ENCODE results near the gene SPEM1.
"Not testable (repeated sequence)": the region's sequence is repeated elsewhere in the genome, so short reads cannot be mapped to it uniquely, and the experiment has no call there.

Gene SPEM1

GRCh38 chr17:7443499-7444485 lies 23.7 kb downstream of the SPEM1 start:
- no peak for DNase-seq

- no peak for DNase-seq
Measured at GRCh38 chr17:7444682-7445618, 24.8 kb downstream of the SPEM1 start, which contains the start of gene CHRNB1. TSS of gene CHRNB1 (plus strand) at chr17:7445061. CDS start at chr17:7445128, 67 bp downstream.

GRCh38 chr17:7445619-7445968 lies 25.5 kb downstream of the SPEM1 start:
- DNase-seq, result peak; percentile 44

- no peak for DNase-seq
Measured at GRCh38 chr17:7448461-7448860, 28.3 kb downstream of the SPEM1 start.

- no peak for DNase-seq
Measured at GRCh38 chr17:7459961-7460545, 39.9 kb downstream of the SPEM1 start.

- DNase-seq, result no peak
Measured at GRCh38 chr17:7460850-7461660, 40.9 kb downstream of the SPEM1 start.

GRCh38 chr17:7462474-7463371 lies 42.6 kb downstream of the SPEM1 start:
- DNase-seq, result no peak

- DNase-seq, result no peak
Measured at GRCh38 chr17:7463372-7463846, 43.3 kb downstream of the SPEM1 start.

- no peak for DNase-seq
Measured at GRCh38 chr17:7464081-7464480, 44.0 kb downstream of the SPEM1 start.

- DNase-seq, result no peak
Measured at GRCh38 chr17:7465597-7466275, 45.6 kb downstream of the SPEM1 start.

GRCh38 chr17:7466318-7466638 lies 46.2 kb downstream of the SPEM1 start:
- no peak for DNase-seq

- no peak for DNase-seq
Measured at GRCh38 chr17:7466639-7467341, 46.7 kb downstream of the SPEM1 start.

- DNase-seq, result no peak
Measured at GRCh38 chr17:7467498-7467897, 47.4 kb downstream of the SPEM1 start.

GRCh38 chr17:7468290-7468689 lies 48.2 kb downstream of the SPEM1 start:
- no peak for DNase-seq

- DNase-seq, result no peak
Measured at GRCh38 chr17:7468804-7469389, 48.8 kb downstream of the SPEM1 start.

- not testable (repeated sequence) for DNase-seq
Measured at GRCh38 chr17:7469843-7470242, 49.7 kb downstream of the SPEM1 start.

- DNase-seq, result not testable (repeated sequence)
Measured at GRCh38 chr17:7470457-7470973, 50.4 kb downstream of the SPEM1 start.
